ENCODE results near the gene ZNF277. TPM values are rescaled to one million over a fixed set of nuclear protein-coding genes. Genes with fewer than 3 reads are reported as not detected.

Gene ZNF277
- total RNA-seq, 6 donors from 2014 or later = 20.8 to 63.1 (median 34.8) TPM

DNA sequence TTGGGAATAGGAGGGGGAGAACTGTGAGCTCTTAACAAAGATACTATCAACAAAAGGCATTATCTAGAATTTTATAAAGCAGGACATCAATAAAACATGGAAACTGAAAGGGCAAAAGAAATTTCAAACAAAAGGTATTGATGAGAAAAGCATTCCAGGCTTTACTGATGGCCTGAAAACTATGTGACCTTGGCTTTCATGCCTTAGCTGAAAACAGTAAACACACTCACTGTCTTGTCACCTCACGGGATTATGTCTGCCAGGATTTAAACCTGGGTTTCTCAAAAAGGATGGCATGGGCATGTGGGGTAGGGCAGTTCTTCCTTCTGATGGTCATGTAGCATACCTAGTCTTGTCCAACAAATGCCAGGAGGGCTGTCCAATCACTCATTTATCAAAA is 23.2 kb upstream of the ZNF277 start:
- TF ChIP-seq, protein P1, sequence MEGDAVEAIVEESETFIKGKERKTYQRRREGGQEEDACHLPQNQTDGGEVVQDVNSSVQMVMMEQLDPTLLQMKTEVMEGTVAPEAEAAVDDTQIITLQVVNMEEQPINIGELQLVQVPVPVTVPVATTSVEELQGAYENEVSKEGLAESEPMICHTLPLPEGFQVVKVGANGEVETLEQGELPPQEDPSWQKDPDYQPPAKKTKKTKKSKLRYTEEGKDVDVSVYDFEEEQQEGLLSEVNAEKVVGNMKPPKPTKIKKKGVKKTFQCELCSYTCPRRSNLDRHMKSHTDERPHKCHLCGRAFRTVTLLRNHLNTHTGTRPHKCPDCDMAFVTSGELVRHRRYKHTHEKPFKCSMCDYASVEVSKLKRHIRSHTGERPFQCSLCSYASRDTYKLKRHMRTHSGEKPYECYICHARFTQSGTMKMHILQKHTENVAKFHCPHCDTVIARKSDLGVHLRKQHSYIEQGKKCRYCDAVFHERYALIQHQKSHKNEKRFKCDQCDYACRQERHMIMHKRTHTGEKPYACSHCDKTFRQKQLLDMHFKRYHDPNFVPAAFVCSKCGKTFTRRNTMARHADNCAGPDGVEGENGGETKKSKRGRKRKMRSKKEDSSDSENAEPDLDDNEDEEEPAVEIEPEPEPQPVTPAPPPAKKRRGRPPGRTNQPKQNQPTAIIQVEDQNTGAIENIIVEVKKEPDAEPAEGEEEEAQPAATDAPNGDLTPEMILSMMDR (IDR thresholded peaks at IDR 0.05) = no peak
- TF ChIP-seq POLR2A (IDR thresholded peaks at IDR 0.05) (no peak), POLR2AphosphoS5 (IDR thresholded peaks at IDR 0.05) (no peak), EP300 (IDR thresholded peaks at IDR 0.05) (no peak)
- H3K27ac ChIP-seq = peak overlapping the region in 1 of 4 donors; percentile 46
- no peak overlapping the region for H3K4me3 ChIP-seq
- H3K9me3 ChIP-seq = no peaks in the 10 kb centered on the region
- peaks cover 25 to 67% (median 34%) of the 10 kb centered on the region in 4 donors for H3K4me1 ChIP-seq
- no peaks in the 10 kb centered on the region for H3K27me3 ChIP-seq
- H3K36me3 ChIP-seq = no peaks in the 10 kb centered on the region
- ATAC-seq (ENCODE audit: low FRiP score in 2 of 2) (no peak), DNase-seq (no peak)
- WGBS, 2 donors = 76 to 94% methylated on average over 1 of the region's 1 CpG

DNA sequence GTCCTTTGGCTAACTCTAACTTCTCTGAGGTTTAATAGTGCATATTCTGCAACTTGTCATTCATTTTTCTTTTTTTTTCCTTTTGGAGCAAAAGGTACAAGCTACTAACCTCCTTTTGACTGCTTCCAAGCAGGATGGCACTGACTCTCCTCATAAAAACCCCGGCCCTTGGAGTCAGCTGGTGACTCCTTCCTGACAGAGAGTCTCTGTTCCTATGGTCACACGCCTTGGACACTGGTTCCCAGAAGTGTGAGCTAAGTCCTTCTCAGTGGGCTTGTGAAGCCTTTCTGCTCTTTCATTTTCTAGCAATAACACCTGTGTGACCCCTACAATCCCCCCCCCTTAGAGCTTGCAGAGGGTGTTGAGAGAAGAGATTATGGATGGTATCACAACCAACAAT is 22.0 kb upstream of the ZNF277 start:
- no peaks in the 10 kb centered on the region for H3K27me3 ChIP-seq
- 69 to 75% methylated on average over 2 of the region's 2 CpGs for WGBS, 2 donors

DNA sequence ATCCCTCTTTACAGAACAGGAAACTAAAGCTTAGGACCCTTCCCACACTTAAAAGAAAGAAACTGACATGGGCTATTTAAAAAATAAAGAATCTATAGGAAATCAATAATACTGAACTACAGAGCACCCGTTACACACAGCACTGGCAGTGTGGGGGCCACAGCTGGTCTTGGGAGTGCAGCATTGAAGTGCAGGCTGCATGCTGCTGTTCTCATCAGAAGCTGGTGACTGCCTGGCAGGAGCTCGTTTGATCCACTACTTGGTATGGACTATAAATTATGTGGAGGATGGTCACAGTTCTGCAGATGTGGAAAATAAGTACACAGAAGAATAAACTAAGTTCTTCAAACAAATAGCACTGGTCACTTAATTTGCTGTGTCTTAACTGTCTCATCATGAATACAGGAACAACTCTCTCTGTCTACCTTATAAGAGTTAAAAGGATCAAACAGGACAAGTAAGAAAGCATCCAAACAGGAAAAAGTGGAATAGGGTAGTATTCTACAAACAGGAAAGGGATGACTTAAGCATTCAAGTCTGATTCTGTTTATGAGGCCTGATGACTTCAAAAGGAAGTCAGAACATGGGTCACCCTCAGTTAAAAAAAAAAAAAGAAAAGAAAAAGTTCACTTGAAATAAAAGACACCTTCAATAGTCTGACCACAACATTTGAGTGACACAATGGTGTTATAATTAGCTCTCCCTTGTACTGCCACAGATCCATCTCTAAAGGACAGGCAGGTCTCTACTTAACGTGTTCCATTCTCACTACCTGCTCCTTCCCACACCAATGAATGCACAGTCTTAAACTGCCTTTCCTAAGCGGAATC is 21.3 kb upstream of the ZNF277 start:
- Histone ChIP-seq H3K4me1 (peaks cover 25 to 60% (median 33%) of the 10 kb centered on the region in 4 donors), H3K9me3 (no peaks in the 10 kb centered on the region), H3K36me3 (no peaks in the 10 kb centered on the region), H3K4me3 (no peak overlapping the region), H3K27me3 (no peaks in the 10 kb centered on the region), H3K27ac (peak overlapping the region in 3 of 4 donors; percentile 9 to 74 (median 58))
- DNase-seq (no peak), ATAC-seq (ENCODE audit: low FRiP score in 2 of 2) (no peak)
- TF ChIP-seq EP300 (IDR thresholded peaks at IDR 0.05) (no peak), POLR2AphosphoS5 (IDR thresholded peaks at IDR 0.05) (no peak), POLR2A (IDR thresholded peaks at IDR 0.05) (no peak)
- TF ChIP-seq, protein P1 (IDR thresholded peaks at IDR 0.05) = no peak
- 61% methylated on average over 4 of the region's 4 CpGs for WGBS, 2 donors

More for the DNA sequence above, 22.0 kb upstream of the ZNF277 start:
- H3K4me1 ChIP-seq = peaks cover 25 to 63% (median 35%) of the 10 kb centered on the region in 4 donors
- H3K9me3 ChIP-seq = no peaks in the 10 kb centered on the region
- DNase-seq (no peak), ATAC-seq (ENCODE audit: low FRiP score in 2 of 2) (no peak)
- no peak overlapping the region for H3K4me3 ChIP-seq
- H3K27ac ChIP-seq = peak overlapping the region in 2 of 4 donors; percentile 58 to 74
- TF ChIP-seq POLR2AphosphoS5 (IDR thresholded peaks at IDR 0.05) (no peak), EP300 (IDR thresholded peaks at IDR 0.05) (no peak), POLR2A (IDR thresholded peaks at IDR 0.05) (no peak)
- TF ChIP-seq, protein P1 (IDR thresholded peaks at IDR 0.05) = no peak
- no peaks in the 10 kb centered on the region for H3K36me3 ChIP-seq

DNA sequence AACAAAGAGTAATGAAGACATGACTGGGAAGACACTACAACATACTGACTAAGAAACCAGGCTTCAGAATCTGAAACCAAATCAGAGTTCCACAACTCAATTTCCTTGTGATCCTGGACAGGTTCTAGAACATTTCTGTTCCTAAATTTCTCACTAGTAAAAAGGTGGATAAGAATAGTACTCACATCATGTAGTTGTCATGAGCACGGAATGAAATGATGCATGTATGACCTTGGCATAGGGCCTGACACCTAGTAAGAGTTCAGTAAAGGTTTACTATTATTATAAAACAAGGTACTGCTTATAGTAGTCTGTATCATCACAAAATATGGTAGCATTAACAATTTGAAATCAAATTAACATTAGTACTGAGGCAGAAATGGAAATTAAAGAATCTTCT is 20.2 kb upstream of the ZNF277 start:
- Histone ChIP-seq H3K36me3 (no peaks in the 10 kb centered on the region), H3K27me3 (no peaks in the 10 kb centered on the region), H3K27ac (peak overlapping the region in 2 of 4 donors; percentile 58 to 74), H3K4me3 (no peak overlapping the region), H3K9me3 (no peaks in the 10 kb centered on the region), H3K4me1 (peaks cover 25 to 66% (median 36%) of the 10 kb centered on the region in 4 donors)
- TF ChIP-seq EP300 (IDR thresholded peaks at IDR 0.05) = no peak
- no peak for TF ChIP-seq POLR2AphosphoS5 (IDR thresholded peaks at IDR 0.05)
- TF ChIP-seq, protein P1 (IDR thresholded peaks at IDR 0.05) = no peak
- TF ChIP-seq POLR2A (IDR thresholded peaks at IDR 0.05) = no peak
- ATAC-seq (ENCODE audit: low FRiP score in 2 of 2) (no peak), DNase-seq (no peak)
- WGBS, 2 donors = 67 to 68% methylated on average over 1 of the region's 1 CpG
